Stimulated activated CD4-positive, alpha-beta T cell treated with anti-CD3 and anti-CD28 coated beads, Interleukin-4, amount 100 ng/mL, for 4 hours (primary cell): ENCODE measurements around the gene UROC1.

ENCODE experiments used
- DNase-seq, 2 experiments: peaks; one replicate each; pipeline ENCODE4 v3.0.0-alpha.2; 2020

The UROC1 gene

DNA sequence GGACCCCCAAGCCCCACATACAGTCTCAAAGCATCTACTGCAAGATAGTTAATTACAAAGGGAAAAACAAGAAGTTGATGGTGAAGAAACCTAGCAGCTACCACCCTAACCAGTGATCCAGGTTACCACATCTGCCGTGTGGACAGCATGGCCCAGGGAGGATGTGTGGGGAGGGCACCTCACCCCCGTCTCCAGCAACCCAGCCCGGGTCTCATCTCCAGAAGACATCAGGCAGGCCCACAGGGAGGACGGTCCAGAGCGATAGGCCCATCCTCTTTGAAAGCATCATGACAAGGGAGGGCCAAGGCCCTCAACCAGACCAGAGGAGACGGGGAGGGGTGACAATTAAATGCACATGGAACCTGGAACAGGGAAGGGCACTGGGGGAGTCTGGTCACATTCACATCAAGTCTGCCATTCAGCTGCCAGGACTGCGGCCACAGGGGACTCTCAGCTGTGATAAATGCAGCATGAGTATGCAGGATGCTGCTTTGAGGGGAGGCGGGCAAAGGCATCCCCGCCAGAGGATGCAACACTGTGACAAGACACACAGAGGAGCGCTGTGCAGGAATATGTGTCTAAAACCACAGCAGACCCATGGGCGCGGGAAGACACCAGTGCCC lies 60.7 kb downstream of the UROC1 start:
- no peak for DNase-seq

GRCh38 chr3:126456211-126456610 lies 61.4 kb downstream of the UROC1 start:
- DNase-seq: no peak

DNA sequence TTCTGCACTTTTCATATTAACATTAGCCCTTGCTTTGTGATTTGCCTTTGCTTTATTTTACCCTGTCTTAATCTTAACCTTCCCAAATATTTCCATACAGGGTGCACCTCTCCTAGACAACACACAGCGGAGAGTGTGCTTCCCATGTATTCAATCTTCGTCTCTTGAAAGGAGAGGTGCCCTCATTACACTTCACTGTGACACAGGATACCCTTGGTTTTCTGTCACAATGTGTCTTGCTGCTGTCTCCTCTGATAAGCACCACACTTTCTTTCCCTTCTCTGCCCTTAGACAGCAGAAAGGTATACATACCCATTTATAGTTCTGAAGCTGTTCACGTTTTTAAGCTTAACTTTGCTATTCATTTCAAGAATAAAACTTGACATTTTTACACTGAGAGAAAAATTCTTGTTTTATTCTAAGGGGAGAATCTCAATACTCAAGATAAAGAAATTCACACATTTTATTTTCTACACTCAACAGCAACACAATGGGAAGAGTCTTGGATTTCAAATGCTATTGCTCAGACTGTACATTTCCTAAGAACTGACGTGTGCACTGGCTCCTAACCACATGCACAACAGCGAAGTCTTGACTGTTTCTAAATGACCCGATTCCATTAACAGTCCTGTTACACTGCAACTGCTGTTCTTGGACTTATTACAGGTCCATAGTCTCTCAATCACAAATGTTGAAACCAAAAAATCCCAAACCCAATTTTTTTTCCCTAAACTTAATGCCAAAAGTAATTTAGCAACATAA lies 63.0 kb downstream of the UROC1 start:
- DNase-seq: no peak

DNA sequence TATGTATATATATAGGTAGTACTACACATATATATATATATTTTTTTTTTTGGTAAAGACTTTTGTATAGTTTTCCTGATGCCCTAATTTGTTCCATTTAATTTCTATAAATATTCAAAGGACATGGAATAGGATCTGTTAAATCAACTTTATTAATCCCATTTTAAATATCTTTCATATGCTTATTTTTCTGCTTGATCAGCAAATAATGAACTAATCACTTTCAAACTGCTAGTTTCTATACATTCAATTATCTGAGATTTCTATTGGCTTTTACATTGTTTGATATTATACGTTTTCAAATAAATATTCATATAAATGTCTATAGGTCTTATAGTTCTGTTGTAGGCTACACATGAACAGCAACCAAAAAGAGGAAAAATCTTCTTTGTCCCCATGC lies 63.5 kb downstream of the UROC1 start:
- no peak for DNase-seq

DNA sequence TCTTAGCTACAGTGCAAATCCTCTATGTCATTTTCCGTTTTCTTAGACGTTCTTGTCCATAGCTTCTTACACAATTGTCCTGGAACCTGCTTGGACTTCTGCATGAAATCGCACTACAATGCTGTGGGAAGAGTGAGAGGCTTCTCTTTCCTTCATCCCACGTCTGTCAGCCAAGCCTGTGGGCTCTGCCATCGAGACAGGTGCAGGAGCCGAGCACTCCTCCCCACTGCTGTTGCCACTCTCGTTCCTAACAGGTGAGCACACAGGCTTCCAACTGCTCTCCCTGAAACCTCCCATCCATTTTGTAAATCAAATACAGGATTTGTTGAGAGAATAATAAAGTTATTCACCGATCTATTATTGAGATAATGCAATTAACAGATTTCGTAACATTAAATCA lies 65.4 kb downstream of the UROC1 start:
- DNase-seq: no peak

- no peak for DNase-seq
Measured at GRCh38 chr3:126451511-126451910, 66.1 kb downstream of the UROC1 start.

GRCh38 chr3:126450744-126451143 lies 66.8 kb downstream of the UROC1 start:
- no peak for DNase-seq

- DNase-seq: no peak
Measured at GRCh38 chr3:126450219-126450618, 67.4 kb downstream of the UROC1 start.

DNA sequence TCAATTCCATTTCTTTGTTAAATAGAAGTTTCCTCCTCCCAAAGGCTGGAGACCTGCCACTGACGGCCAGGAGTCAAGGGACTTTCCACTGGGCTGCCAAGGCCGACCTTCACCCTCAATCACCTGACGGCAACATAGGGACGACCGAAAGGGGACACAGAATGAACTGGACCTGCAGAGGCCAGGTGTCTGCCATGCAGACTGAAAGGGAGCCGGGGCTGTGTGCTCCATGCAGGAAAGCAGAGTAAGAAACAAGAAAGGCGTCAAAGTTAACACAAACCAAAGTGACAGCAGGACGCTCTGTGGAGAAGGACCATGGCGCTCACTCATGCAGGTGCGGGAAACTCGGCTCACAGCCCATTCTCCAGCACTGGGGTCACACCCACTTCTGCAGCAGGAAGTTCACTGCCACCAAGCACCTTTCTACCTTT lies 67.9 kb downstream of the UROC1 start:
- no peak for DNase-seq

GRCh38 chr3:126448893-126449180 lies 68.7 kb downstream of the UROC1 start:
- no peak for DNase-seq

DNA sequence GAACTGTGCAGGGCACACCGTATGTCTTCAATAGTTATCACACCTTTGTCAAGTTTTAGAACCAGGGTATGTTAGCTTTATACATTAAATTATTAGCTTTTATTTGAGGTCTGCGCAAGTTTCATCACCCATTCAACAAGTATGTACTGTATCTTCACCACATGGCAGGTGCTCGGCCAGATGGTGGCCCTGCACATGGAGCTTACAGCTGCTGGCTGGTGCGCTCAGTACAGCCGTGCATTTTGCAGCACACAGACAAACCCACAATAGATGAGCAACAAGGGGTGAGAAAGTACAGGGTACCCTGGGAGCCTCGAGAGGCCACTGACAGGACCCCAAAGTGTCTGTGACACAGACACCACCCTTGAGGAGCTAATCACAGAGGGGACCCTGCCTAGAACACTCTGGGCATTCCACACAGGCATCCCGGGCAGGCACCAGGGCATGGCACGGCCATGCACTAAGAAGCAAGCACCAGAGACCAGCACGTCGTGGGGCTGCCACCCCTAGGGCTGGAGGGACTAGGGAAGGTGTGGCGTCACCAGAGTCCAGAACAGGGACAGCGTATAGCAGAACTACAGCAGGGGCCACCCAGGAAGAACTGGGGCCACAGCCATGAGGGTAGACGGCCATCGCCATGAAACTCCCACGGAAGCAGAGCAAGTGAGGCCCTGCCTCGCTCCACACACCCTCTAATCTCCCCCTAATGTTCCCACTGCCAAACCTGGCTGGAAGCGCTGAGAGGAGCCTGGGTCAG lies 69.3 kb downstream of the UROC1 start:
- no peak for DNase-seq

DNA sequence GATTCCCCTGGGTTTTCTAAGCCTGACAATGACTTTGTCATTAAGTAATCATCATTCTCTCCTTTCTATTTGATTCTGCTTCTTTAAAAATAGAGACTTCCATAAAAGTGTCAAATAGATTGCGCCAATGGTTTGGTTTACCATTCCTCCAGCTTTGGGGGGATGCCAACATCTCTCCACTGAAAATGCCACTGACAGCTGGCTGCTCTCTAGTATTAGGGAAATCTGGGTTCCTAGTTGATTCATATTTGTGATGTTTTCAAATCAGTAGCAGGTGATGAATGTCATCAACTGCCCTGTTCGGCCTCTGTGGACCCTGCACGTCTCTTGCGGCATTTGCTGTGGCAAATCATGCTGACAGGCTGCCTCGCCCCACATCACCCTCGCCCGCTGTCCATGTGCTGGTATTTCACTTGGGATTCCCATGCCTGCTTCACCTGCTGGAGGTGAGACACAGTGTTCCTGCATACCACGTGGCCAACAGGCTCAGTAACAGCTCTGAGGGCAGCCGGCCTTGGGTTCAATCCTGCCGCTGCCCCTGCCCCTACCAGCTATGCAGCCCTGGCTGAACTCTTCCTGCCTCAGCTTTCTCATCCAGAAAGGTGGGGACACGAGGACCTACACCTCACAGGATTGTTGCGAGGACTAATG lies 70.0 kb downstream of the UROC1 start:
- no peak for DNase-seq

DNA sequence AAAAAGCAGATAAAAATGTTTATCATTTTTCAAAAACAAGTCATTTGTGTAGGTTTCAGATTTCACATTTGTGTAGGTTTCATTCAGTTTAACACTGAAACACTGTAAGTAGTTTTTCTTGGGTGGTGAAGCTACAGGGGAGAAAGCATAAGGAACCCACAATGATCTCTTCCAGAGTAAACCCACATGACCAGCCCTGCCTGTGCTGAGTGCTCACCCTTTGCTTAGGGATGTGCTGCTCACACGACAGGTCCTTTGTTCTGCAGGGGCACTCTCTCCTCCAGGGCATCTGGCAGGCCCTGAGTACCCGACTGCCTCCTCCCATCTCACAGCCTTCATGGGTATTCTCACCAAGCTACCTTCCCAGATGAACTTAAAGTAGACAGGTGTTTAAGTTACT lies 70.8 kb downstream of the UROC1 start:
- no peak for DNase-seq

DNA sequence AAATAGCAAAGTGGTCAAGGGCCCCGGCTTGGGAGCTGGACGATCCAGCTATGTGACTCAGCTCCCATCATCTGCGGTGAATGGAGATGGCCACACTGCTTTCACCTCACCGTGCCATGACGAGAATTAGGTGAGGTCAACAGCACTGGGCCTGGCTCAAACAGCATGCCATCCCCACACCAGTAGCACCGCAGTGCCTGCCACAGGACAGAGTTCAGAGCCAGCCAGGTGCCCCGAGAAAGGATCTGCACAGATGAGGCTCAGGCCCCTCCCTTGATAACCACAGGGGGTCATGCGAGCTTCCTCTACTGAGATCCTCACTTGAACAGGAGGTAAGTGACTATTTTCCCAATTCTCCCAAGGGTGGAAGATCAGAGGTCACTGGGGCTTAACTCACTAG lies 71.3 kb downstream of the UROC1 start:
- no peak for DNase-seq

DNA sequence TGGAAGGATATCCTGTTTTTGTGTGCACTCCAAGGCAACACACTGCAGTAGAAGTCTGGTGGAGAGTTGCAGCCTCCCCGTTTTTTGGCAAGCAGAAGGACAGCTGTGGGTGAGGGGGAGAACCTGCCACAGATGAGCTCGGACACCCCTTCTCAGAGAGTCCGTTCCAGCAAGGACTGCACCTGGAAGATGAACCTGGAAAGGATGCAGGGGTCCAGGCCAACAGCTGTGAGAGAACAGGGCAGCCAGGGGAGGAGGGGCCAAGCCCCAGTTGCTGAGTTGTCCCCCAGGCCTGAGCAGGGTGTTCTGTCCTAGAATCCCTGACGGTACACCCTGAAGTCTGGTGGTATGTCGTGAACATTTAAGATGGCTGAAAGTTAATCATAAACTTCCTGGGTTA lies 72.1 kb downstream of the UROC1 start:
- DNase-seq: no peak

GRCh38 chr3:126442856-126443242 lies 74.7 kb downstream of the UROC1 start:
- DNase-seq: no peak

DNA sequence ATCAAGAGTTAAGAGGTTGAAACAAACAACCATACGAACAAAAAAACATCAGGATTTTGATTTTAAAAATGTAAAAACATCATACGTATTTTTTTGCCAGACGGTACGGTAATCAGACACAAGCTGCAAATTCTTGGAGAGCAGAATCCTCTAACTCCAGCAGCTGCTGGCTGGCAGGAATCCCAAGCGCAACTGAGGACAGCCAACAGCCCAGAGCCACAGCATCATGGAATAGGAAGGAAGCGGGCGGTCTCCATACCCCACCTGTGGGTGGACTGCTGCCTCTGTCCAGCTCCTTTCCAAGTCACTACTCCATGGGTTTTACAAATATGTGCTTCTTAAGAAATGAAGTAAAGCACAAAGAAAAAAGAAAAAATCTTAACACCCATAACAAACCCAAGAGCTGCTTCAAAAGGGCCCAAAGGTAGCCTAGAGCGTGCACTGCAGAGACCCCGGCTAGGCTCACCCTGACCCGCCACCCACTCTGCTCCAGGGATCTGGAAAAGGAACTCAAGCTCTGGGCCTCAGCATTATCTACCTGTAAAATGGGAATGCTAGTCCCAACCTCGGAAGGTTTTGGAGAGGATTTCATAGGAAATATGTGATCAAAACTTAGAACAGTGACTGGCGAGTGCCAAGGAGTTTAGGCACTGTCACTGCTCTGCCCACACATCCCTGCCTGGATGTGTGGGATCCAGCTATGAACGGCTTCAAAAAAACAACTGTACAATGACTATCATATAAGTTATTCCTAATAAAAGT lies 75.3 kb downstream of the UROC1 start:
- no peak for DNase-seq

GRCh38 chr3:126441256-126441880 lies 76.2 kb downstream of the UROC1 start:
- DNase-seq: no peak

- no peak for DNase-seq
Measured at GRCh38 chr3:126440709-126440995, 76.9 kb downstream of the UROC1 start.

- no peak for DNase-seq
Measured at GRCh38 chr3:126439968-126440708, 77.4 kb downstream of the UROC1 start.

DNA sequence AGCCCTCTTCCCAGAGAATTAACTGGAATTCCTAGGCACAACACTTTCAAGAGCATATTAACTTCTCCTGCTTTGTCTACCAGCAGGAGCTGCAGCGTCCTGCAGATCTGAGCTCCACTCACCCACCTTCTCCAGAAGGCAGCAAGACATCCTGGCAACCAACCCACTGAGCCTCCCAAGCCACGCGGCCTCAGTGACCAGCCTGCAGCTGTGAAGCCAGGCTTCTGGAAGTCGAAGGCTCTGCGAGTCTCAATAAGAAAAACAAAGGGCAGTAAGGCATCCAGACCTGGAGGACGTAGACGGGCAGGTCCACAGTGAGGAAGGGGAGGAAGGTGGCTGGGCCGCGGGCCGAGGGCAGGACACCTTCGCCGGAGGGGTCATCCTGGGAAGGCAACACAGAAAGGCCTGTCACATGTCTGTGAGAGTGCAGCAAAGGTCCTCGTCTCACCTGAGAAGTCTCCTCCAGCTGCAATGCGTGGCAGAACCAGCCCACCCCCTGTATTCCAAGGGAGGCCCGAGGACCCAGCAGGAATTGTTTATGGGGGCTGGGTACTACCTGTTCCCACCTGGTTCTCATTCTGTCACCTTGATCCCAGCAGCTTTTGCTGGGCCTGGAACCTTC lies 78.1 kb downstream of the UROC1 start:
- DNase-seq: no peak

DNA sequence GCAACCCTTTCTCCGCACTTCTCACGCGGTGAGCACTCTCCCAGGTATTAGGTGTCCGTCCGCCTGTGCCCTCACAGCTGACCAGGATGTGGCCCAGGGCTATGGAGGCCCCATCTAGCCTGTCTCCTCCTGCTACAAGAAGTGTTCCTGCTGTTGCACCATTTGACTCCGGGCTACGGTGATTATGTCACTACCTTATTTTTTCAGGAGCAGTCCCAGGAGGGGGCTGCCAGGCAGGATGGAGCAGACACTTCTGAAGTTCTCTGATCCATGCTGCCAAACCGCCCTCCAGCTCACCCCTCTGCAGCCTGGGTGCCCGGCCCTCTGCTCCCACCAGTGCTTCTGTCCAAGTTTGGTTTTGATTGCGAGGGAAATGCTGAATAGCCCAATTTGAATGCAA lies 78.8 kb downstream of the UROC1 start:
- DNase-seq: no peak
